Tibial nerve (tissue), 4 donors: Measurements from ENCODE around the gene NOX5.

Experiments
- CTCF ChIP-seq, 5 experiments: fragments of 200-600 bp in 3 of 5; fragments of 450-650 bp in 2 of 5; sonication (generic) in 3 of 5; IDR thresholded peaks; one replicate each; pipeline ENCODE4 v1.5.1; 2016 to 2019; ENCODE audit warnings: antibody characterized with exemption in 5 of 5, mild to moderate bottlenecking in 3 of 5, moderate library complexity in 2 of 5
- EP300 ChIP-seq, 2 donors: sonication (generic); formaldehyde crosslinking; IDR thresholded peaks; one replicate each; pipeline ENCODE4 v1.6.1; 2017; ENCODE audit warnings: antibody characterized with exemption in 2 of 2, mild to moderate bottlenecking in 1 of 2
- POLR2A ChIP-seq, 2 donors: fragments of 450-650 bp; IDR thresholded peaks; one replicate each; pipeline ENCODE4 v1.6.1; 2017; ENCODE audit warnings: antibody characterized with exemption in 2 of 2, mild to moderate bottlenecking in 2 of 2, moderate library complexity in 2 of 2

- no peak for TF ChIP-seq POLR2A (IDR thresholded peaks at IDR 0.05)
- no peak for TF ChIP-seq CTCF (IDR thresholded peaks at IDR 0.05)
- TF ChIP-seq EP300 (IDR thresholded peaks at IDR 0.05), result no peak
These were observed 32.3 kb downstream of the NOX5 start for GRCh38 chr15:69046781-69047180.
